ENCODE results near the gene TMEM126A.

TMEM126A gene

GRCh38 chr11:85698195-85698594 is 50.4 kb downstream of the TMEM126A start:
- Mint-ChIP-seq H3K27me3 (ENCODE audit: low read depth) (no peaks in the 10 kb centered on the region), H3K4me1 (ENCODE audit: low read depth) (peaks cover 38% of the 10 kb centered on the region), H3K4me3 (no peak overlapping the region), H3K9me3 (peaks cover 7% of the 10 kb centered on the region), H3K27ac (no peak overlapping the region), H3K36me3 (ENCODE audit: low read depth) (peaks cover 64% of the 10 kb centered on the region)

DNA sequence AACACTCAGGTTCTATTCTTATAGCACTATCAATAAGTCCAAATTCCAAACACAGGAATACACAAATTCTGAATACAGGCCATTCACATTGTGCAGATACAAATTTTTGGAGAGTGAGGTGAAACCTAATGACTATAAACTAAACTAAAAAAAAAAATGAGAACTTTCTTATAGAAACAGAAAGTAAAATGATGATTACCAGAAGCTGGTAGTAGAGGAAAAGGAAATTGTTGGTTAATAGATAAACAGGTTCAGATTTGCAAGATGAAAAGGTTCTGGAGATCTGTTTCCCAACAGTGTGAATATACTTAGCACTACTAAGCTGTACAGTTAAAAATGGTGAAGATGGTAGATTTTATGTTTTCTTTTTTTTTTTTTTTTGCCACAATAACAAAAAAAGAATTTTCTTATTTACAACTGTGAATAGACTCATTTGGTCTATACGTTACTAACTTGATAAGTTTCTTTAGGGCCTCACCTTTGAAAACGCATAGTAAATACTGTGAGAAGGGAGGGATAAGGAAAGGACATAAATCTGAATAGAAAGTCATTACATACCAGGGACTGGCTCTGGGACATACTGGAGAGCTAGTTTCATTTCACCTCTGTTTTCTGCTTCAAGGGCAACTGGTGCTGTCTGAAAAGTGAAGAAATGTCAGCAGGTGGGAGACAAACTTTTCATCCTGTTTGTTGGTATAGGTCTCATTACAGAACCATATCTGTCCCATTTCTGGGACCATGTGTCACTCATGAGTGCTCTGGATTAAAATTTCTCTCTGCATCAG is 52.4 kb downstream of the TMEM126A start:
- Mint-ChIP-seq H3K27me3 (ENCODE audit: low read depth) (peaks cover 3% of the 10 kb centered on the region), H3K9me3 (peaks cover 14% of the 10 kb centered on the region), H3K27ac (peak overlapping the region; percentile 71), H3K36me3 (ENCODE audit: low read depth) (peaks cover 72% of the 10 kb centered on the region), H3K4me3 (peak overlapping the region; percentile 64), H3K4me1 (ENCODE audit: low read depth) (peaks cover 35% of the 10 kb centered on the region)

DNA sequence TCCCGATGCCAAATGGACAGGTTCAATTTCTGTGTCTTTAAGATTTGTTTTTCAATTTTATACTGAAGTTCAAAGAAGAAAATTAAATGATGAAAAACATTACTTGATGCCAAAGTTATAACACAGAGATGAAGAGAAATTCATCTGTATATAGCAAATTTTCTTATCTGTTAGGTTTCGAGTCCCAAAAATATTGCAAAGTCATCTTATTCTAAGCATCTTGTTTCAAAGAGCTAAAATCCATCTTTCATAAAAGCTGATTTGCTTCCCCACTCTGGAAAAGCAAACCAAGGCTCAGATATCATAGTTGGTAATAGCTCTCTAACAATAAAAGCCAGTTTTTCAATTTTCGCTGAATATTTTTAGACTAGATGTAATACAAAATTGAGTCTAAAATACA is 57.2 kb downstream of the TMEM126A start:
- Mint-ChIP-seq H3K27me3 (ENCODE audit: low read depth) (peaks cover 3% of the 10 kb centered on the region), H3K36me3 (ENCODE audit: low read depth) (peaks cover 60% of the 10 kb centered on the region), H3K27ac (no peak overlapping the region), H3K4me1 (ENCODE audit: low read depth) (peaks cover 11% of the 10 kb centered on the region), H3K9me3 (peaks cover 14% of the 10 kb centered on the region), H3K4me3 (no peak overlapping the region)

GRCh38 chr11:85705800-85706199 is 58.0 kb downstream of the TMEM126A start:
- Mint-ChIP-seq H3K4me1 (ENCODE audit: low read depth) (peaks cover 3% of the 10 kb centered on the region), H3K36me3 (ENCODE audit: low read depth) (peaks cover 57% of the 10 kb centered on the region), H3K27ac (no peak overlapping the region), H3K9me3 (peaks cover 14% of the 10 kb centered on the region), H3K4me3 (no peak overlapping the region), H3K27me3 (ENCODE audit: low read depth) (peaks cover 3% of the 10 kb centered on the region)
